GM19035 (cell line): Measurements from ENCODE around the gene SCO2.

Source experiments
- ATAC-seq: cut with Tn5 transposase; IDR thresholded peaks from one replicate; pipeline ENCODE4 v1.9.1; 2021; ENCODE audit not compliant: unreplicated experiment

Gene SCO2

GRCh38 chr22:50532824-50533796 lies 7.7 kb upstream of the SCO2 start:
- ATAC-seq: no peak

- peak; percentile 1 for ATAC-seq
These were observed 6.7 kb upstream of the SCO2 start for GRCh38 chr22:50531962-50532674.

GRCh38 chr22:50531546-50531961 lies 6.2 kb upstream of the SCO2 start:
- peak; percentile 28 for ATAC-seq

GRCh38 chr22:50530877-50531545 lies 5.6 kb upstream of the SCO2 start:
- ATAC-seq: peak; percentile 22

- no peak for ATAC-seq
These were observed 5.1 kb upstream of the SCO2 start for GRCh38 chr22:50530580-50530876.

- peak; percentile 23 for ATAC-seq
These were observed 4.6 kb upstream of the SCO2 start, which contains the start of gene TYMP for GRCh38 chr22:50529897-50530579. Gene TYMP, minus strand, starts transcription at chr22:50530012. Its CDS starts 303 bp downstream, at chr22:50529709.

GRCh38 chr22:50529416-50529896 lies 4.1 kb upstream of the SCO2 start:
- ATAC-seq: no peak

GRCh38 chr22:50528682-50529415 lies 3.5 kb upstream of the SCO2 start:
- no peak for ATAC-seq

GRCh38 chr22:50527921-50528681 lies 2.7 kb upstream of the SCO2 start:
- no peak for ATAC-seq

GRCh38 chr22:50526834-50527801 lies 1.7 kb upstream of the SCO2 start:
- ATAC-seq: no peak

GRCh38 chr22:50526108-50526833 lies 873 bp upstream of the SCO2 start:
- ATAC-seq: peak; percentile 27

GRCh38 chr22:50525858-50526107 lies 385 bp upstream of the SCO2 start:
- ATAC-seq: peak; percentile 22

- no peak for ATAC-seq
These were observed 708 bp downstream of the SCO2 start for GRCh38 chr22:50524676-50525103.

GRCh38 chr22:50523806-50524675 lies 1.4 kb downstream of the SCO2 start:
- no peak for ATAC-seq

- ATAC-seq: no peak
These were observed 2.0 kb downstream of the SCO2 start for GRCh38 chr22:50523458-50523805.

GRCh38 chr22:50522806-50523438 lies 2.5 kb downstream of the SCO2 start:
- no peak for ATAC-seq
